Measurements from ENCODE around the gene PRDM16.

The PRDM16 gene

DNA sequence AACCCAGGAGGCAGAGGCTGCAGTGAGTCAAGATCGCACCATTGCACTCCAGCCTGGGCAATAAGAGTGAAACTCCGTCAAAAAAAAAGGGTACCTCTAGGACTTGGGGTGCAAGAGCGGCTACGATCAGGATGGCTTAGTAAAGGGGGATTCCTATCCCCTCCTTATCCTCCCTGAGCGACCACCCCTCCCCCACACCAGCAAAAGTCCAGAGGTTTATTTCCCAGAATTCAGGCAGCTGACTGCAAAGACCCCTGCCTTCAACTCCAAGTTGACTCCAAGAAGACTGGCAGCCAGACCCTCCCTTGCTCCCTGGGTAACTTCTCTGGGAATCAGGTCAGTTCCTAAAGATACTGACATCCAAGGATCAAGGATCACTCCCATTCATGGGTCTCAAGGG, 12.4 kb upstream of the PRDM16 start:
- DNase-seq: no peak

DNA sequence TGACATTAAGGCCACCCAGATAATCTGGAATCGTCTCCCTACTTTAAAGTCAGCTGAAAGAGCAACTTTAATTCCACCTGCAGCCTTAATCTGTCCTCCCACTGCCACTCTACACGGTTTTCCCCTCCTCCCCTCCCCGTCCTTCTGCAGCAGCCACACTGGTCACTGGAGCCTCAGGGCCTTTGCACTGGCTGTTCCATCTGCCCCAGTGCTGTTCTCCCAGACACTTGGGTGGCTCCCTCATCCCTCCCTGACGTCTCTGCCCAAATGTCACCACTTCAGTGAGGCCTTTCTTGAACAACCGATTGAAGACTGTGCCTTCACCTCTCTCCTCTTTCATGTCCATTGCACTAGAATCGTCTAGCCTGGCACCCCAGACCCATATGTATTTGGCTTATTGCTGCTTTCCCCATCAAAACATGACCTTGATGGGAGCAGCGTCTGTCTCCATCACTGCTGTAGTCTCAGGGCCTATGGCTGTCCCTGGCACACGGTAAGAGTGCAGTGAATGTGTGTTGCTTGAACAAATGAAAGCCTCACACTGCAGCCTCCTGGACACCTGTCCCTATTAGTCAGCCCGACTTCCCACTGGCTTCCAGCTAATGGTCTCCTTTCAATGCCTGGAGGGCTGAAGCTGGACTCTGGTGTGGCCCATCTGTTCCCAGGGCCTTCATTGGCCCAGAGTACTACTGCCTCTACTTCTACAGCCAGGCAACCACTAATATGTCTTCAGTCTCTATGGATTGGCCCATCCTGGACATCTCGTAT, 10.6 kb upstream of the PRDM16 start:
- no peak for DNase-seq

DNA sequence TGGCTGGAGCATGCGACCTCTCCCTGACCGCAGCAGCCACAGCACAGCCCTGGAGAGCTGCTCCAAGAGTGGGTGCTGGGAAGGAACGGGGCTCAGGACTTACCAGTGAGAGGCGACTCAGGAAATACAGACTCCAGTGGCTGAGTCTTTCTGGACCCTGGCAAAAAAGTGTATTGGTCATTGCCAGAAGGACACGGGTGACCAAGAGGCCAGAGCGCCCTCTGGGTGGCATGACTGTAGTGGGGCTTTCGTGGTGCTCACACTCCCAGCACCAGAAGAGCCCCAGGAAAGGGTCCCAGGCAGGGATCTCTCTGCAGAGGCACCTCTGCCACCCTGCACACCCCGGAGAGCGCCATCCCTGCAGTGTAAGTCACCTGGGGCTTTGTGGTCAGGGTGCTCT, 8.9 kb upstream of the PRDM16 start:
- DNase-seq: no peak

DNA sequence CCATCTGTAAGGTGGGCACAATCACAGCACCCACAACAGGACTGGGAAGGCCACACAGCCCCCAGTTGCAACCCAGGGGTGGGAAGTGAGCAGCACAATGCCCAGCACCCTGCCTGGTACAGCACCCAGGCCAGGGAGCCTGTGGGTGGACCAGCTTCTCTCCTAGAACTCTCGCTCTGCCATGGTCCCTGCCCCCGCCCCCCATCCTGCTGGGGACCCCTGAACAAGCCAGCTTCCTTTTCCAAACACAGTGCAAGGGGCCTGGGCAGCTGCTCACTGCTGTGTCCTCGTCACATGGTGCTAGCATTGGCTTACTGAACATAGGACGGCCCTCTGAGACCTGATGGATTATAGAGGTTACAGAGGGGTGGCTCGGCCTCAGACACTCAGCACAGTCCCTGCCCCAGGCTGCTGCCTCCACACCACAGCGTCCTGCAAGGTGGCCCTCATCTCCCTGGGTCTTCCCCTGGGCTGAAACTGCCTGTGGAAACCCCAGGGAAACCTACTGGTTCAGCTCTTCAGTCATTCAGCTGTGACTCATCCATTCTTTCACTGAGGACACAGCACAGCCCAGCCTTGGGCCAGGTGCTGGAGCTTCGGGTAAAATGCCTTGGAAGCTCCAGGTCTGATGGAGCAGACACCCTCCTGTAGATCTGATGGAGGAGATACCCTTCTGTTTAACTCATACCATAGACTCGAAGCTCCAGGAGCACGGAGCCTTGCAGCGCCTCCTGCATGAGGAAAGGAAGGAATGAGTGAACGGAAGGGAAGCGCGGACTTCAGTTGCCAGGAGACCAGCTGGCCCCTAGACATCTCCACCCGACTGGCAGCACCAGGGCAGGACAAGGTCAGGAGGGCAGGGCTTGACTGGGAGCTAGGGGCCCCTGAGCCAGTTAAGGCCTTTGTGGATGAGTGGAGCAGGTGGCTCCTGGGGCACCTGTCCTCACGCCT, 8.1 kb upstream of the PRDM16 start:
- DNase-seq: no peak

DNA sequence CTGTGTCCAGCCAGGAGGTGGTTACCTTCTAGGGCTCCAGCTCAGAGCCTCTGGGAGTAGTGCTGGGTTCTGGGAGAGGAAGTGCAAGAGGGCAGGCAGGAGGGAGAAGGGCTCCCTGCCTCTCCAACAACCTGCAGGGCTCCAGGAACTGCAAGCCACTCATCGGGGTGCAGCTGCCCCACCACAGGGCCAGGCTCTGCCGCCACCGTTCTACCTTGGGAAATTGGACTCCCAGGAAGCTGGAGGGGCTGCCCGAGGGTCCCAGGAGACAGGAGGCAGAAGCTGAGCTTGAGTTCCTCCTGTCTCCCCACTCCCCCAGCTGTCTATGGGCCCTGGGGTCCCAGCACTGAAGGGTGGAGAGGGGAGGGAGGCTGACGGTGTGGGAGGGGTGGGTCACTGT, 7.4 kb upstream of the PRDM16 start:
- no peak for DNase-seq

DNA sequence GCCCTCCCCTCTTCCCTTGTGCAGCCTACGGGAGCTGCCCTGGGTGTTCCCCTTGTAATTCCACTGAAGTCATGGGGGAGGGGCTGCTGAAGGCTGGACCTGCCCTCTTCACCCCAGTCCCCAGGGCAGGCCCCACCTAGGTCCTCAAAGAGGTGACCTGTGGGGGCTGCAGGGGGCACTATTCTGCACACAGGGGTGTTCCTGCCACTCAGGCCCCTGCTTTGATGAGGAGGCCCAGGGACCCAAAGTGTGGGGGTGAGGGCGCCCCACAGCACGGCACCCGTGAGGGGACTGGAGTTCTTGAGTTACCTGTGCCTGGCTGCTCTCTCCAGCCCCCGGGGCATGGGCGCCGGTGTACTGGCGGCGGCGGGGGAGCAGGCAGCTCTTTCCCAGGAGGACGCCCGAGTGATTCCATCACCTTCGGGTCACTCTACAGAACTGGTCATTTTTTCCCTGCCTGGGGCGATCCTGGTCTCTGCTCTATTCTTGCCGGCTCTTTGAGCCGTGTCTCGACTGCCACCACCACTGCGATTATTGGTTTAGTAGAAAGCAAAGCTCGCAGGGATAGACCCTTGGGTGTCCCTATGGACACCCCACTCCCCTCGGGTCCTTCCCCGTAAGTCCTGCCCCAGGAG, 6.9 kb upstream of the PRDM16 start:
- DNase-seq: no peak

DNA sequence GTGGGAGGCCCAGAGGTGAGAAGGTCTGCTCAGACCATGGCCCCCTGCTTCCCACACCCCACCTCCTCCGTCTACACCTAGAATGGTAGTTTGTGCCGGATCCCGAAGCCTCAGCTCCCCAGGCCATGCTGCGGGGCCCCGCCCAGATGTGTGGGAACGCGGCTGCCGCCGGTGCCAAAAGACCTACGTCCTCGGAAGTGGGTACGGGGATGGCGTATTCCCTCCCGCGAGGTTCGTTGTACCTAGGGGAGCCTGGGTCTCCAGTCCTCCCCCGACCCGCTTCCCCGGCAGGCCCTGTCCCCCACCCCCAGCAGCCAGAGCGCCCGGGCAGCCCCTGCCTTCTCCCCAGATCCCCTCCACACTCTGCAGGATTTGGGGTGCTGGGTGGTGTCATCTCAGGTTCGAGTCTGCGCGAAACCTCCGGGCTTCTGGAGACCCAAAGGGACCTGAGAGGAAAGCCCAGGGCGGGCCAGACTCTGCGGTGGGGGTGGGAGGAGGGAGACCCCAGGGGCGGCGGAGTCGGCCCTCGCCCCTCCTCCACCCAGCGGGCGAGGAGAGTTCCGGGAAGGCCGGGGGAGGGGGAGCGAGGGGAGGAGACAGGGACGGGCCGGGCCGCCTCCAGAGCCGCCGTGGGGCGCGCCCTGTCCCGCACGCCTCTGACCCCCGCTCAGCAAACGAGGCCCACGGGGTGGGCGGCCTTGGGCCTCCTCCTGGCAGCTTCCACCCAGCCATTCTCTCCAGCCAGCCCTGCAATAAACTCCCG, 6.2 kb upstream of the PRDM16 start:
- DNase-seq: no peak

DNA sequence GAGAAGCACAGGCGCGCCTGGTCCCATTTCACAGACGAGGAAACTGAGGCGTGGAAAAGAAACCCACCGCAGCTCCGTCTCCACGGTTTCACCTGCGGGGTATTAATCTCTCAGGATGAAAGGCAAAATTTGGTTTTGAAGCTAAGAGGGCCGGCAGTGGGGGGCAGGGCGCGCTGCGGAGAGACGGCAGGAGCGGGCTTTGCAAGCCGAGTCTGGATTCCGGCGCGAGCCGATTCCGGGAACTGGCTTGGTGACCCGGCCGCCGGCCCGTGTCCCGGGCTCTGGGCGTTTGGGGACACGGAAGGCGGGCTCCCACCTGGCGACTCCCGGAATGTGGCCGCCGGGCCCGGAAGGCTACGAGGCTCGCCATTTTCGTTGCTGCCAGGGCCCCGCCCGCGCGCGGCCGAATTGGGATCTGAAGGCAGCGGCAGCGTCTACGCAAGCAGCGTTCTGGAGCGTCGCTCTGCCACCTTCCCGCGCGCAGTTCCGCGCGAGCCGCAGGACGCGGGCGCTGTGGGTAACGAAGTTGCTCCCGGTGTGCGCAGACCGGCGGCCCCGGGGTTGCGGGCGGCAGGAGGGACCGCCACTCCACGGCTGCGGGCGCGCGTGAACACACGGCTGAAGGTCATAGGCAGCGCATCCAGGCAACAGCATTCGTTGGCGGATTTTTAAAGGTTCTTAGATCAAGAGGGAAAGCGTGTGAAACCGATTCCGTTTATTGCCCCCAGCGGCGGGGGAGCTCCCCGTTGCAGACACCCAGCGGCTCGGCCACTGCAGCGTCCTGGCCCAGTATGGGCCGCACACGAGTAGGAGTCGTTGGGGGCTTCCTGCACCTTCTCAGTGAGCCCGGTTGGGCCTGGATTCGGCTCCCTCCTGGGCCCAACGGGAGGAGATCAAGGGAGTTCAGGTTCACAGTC, 5.4 kb upstream of the PRDM16 start:
- no peak for DNase-seq

DNA sequence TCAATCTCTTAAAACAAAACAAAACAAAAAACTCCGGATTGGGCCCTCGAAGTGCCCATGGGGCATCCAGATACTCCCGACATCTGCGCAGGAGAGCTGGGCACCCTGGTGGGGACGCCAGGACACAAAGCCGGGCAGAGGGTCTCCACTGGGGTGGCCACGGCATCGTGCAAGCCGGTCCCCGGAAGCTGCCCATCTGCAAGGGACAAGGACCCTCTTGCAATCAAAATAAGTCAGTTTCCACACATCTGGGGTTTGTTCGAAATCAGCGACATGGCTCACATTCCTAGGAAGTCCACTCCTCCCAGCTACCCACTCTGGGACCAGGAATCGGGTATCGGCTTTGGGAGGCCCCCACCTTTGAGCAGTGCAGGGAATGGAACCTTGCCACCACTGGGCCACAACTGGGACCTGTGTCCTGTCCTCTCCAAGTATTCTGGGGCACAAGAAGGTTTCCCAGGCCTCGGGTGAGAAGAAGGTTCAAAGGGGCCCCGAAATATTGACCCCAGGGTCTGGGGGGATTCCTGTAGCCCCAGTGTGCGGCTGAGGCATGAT, 4.6 kb upstream of the PRDM16 start:
- DNase-seq: no peak

DNA sequence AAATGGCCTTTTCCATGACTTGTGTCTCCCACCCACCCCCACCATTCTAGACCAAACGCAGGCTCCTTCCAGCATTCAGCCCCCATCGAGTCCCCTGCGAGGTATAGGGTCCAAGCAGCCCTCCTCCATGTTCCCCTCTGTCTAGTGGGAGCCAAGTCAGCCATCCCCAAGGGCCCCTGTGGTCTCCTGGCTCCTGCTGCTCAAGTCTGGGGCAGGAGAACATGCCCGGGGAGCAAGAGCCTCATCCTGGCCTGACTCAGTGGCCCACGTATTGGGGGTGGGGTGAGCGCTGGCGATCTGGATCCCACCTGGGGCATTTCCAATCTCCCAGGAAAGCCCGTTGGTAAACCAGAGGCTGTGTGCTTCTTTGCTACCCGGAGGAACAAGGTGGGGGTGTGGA, 4.1 kb upstream of the PRDM16 start:
- no peak for DNase-seq

DNA sequence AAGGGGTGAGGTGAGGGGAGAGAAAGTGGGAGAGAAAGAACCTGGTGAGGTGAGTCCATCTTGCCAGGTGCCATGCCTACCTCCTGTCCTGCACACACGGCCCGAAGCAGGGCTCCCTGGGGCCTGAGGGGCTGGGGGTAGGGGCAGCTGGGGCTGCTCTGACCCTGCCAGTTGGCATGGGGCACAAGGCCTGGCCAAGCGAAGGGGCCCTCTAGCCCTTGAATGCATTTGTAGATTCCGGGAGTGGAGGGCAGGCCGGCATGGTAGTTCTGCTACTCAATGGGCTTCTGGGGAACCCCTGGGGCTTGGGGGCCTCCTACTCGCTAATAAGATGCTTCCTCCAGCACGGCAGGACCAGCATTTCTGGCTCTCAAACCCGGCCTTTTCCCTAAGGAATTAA, 3.6 kb upstream of the PRDM16 start:
- DNase-seq: no peak

DNA sequence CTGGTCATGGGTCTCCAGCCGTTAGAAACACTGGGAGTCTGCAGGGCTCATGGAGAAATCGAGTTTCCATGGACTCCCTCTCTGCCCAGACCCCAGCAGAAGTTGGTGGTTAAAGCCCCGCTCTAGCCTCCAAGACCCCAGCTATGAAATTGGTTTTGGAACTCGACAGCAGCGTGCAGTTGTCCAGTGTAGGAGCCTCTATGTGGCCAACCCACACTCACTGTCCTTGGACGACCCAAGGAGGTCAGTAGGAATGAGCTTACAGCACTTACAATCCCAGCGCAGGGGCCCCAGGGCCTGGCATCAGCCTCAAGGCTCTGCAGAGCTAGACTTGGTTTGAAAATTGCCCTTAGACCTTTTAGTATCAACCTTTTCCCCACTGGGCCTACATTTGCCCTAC, 3.2 kb upstream of the PRDM16 start:
- DNase-seq: no peak

DNA sequence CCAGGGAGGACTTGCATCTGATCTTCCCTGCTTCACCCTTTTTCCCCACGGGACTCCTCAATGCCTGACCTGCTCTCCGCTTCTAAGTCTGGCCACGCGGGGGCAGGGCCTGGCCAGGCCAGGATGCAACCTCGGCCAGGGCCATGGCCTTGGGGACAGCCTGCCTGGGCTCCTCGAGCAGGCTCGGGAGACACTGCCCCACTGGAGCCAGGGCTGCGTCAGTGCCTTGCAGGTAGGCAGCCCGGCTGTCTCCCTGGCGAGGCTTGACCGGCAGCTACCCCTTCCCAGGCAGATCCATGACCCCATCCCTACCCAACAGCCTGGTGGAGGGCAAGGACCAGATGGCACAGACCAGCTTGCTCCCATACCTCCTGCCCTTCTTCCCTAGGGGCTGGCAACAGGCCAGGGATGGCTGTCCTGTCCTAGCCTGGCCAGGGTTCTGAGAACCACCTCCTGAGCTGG, 2.7 kb upstream of the PRDM16 start:
- no peak for DNase-seq

DNA sequence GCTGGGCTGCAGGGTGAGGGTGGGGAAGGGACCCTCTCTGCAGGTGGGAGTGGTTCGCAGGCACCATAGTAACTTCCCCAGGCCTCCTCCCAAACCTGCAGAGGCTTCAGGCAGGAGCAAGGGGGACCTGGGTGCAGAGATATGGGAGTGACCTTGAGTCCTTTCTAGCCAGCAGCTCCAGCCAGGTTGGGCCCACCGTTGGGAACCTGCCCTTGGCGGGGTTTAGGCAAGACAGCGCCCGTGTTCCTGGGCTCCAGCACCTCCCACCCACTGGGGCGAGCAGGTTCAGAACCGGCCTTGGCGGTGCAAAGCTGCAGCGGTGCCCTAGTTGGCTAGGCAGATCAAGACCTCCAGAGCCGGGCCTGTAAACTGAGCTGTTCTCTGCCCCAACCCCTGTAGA, 2.2 kb upstream of the PRDM16 start:
- no peak for DNase-seq

DNA sequence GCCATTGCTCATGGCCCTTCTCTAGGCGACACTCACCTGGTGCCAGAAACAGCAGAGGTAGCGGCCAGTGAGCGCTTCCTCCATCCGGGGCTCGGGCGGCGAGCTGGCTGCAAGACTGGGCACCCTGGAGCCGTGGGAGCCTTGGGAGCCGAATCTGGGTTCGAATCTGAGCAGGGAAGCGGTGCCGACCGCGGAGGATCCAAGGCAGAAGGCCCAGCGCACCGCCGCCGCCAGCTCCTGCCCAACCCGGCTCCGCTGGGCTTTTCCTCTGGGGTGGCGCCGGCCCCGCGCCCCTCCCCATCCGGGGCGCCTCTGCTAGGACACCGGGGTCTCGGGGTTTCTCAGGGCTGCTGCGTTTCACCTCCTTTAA, 1.7 kb upstream of the PRDM16 start:
- no peak for DNase-seq

DNA sequence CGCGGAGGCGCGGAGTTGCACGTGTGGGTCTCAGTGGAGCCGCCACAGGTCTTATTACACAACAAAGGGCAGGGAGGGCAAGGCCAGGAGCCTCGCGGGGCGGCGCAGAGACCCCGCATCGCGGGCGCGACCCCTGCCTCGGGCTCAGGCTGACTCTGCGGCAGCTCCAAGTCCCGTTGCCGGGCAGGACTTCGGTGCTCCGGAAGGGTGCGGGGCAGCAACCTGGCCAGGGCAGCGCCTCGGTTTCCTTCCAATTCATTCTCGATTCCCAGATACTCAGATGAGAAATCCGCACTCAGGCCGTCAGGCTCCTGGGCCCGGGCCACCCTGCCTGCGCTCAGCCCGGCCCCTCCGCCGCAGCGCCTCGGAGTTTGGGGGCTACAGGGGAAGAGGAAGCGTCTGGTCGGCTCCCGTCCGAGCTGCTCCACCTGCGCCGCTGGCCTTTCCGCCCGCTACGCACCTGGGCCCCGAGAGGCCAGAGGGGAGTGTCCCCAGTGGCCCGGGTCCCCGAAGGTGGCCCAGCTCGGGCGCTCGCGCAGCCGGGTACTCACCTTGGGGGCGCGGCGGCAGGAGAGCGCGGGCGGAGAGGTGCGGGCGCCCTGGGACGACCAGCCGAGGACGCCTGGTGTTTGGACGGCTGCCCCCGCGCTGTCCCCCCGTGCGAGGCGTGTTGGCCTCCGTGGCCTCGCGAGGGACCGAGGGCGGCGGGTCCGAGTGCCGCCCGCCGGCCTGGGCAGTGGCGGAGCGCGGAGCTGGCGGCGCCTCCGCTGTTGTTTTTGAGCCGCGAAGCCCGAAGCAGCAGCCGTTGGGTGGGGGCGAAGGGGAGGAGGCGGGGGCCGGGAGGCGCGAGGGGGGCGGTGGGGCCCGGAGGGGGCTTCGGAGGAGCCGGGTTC, 1.1 kb upstream of the PRDM16 start:
- no peak for DNase-seq

DNA sequence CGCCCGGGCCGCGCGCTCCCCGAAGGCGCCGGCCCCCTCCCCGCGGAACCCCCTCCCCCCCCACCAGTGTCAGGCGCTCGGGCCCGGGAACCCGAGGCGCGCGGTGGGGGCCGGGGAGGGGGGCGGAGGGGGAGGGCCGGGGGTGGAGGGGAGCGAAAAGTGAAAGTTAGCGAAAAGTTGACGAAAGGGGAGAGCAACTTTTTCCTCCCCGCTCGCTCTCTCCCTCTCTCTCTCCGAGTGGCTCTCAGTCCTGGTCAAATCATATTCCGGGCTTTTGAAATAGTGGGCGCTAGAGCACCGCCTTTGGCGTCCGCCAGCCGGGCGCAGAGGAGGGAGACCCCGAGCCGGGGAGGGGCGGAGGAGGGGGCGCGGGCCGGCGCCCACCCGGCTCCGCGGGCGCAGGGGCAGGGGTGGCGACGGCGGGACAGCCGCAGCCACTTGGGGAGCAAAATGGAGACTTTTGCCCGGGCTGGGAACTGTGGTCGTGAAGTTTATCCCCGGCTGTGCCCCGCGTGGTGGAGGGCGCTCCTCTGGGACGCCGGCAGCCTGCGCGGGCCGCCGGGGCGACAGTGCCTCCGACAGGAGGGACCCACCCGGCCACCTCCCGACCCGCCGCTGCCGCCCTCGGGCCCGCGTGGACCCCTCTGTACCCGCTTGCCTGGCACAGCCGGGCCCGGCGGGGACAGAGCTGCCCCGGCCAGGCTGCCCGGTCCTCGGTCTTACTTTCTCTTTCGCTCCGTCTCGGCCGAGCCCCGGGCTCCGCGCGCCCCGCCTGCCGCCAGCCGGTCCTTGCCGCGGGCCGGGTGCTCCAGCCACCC, 697 bp downstream of the PRDM16 start:
- DNase-seq: no peak

DNA sequence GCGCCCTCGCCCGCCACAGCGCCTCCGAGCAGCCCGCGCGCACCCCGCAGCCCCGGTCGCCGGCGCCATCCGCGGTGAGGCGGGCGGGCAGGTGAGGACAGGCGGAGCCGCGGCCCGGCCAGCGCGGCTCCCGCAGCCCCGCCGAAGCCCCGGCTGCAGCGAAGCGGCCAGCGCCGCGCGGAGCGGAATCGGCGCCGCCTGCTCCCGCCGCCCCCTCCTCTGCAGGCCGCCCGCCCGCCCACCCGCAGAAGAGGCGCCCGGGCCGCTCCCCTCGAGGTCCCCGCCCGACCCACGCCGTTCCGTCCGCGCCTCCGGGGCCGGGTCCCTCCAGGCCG, 1.3 kb downstream of the PRDM16 start:
- no peak for DNase-seq

Data from Kasumi-1 (cell line).